Neuronal stem cell (in vitro differentiated cells): ENCODE measurements around the gene PDIA5.

Experiments
- DNase-seq: peaks from one replicate; pipeline ENCODE4 v3.0.0-alpha.2; 2013; ENCODE audit warnings: low spot score
- H2AFZ ChIP-seq: one replicate; pipeline ENCODE4 v1.6.1; 2013; ENCODE audit warnings: mild to moderate bottlenecking, low read length, inconsistent platforms
- H2AK5ac ChIP-seq: 2 replicates; pipeline ENCODE4 v1.6.1; 2013; ENCODE audit warnings: low read depth, mild to moderate bottlenecking, inconsistent platforms, low read length, moderate library complexity, mixed read lengths
- H2BK120ac ChIP-seq: 2 replicates; pipeline ENCODE4 v1.6.1; 2013; ENCODE audit warnings: low read depth, mild to moderate bottlenecking, inconsistent platforms, low read length, moderate library complexity, mixed read lengths
- H2BK12ac ChIP-seq: one replicate; pipeline ENCODE4 v1.6.1; 2013; ENCODE audit warnings: low read length, inconsistent platforms
- H2BK15ac ChIP-seq: 2 replicates; pipeline ENCODE4 v1.6.1; 2013; ENCODE audit warnings: mild to moderate bottlenecking, low read length, inconsistent platforms, mixed read lengths
- H2BK5ac ChIP-seq: one replicate; pipeline ENCODE4 v1.6.1; 2013; ENCODE audit warnings: inconsistent platforms, mild to moderate bottlenecking, low read length, moderate library complexity
- H3K14ac ChIP-seq: one replicate; pipeline ENCODE4 v1.6.1; 2013; ENCODE audit warnings: low read length, inconsistent platforms
- H3K18ac ChIP-seq: 2 replicates; pipeline ENCODE4 v1.6.1; 2013; ENCODE audit warnings: low read length, inconsistent platforms
- H3K23ac ChIP-seq: 2 replicates; pipeline ENCODE4 v1.6.1; 2013; ENCODE audit warnings: low read depth, mild to moderate bottlenecking, mixed read lengths, low read length, inconsistent platforms; ENCODE audit not compliant: poor library complexity
- H3K27ac ChIP-seq: replicated peaks from 3 replicates; pipeline ENCODE4 v1.5.1; 2013; ENCODE audit warnings: low read length, inconsistent platforms
- H3K27me3 ChIP-seq, 3 experiments: 2 replicates each; pipeline ENCODE4 v1.6.1; 2013; ENCODE audit warnings: low read length in 3 of 3, mild to moderate bottlenecking in 2 of 3, inconsistent platforms in 1 of 3, low read depth in 1 of 3, mixed read lengths in 1 of 3, moderate library complexity in 1 of 3; ENCODE audit not compliant: control insufficient read depth in 3 of 3, insufficient read depth in 3 of 3
- H3K36me3 ChIP-seq, 2 donors: replicated peaks in 1 of 2; 2 replicates each; pipeline ENCODE4 v1.6.1; 2013; ENCODE audit warnings: low read length in 2 of 2; ENCODE audit not compliant: control insufficient read depth in 2 of 2, insufficient read depth in 2 of 2
- H3K4ac ChIP-seq: 2 replicates; pipeline ENCODE4 v1.6.1; 2013; ENCODE audit warnings: inconsistent platforms, mild to moderate bottlenecking, low read length, moderate library complexity
- H3K4me1 ChIP-seq, 2 donors: 1 replicate in 1 of 2; 2 replicates in 1 of 2; pipeline ENCODE4 v1.6.1; 2013; ENCODE audit warnings: low read length in 2 of 2, low read depth in 1 of 2; ENCODE audit not compliant: control insufficient read depth in 2 of 2, insufficient read depth in 1 of 2
- H3K4me2 ChIP-seq: one replicate; pipeline ENCODE4 v1.6.1; 2013; ENCODE audit warnings: mild to moderate bottlenecking, low read length, inconsistent platforms; ENCODE audit not compliant: insufficient read depth, poor library complexity, severe bottlenecking
- H3K4me3 ChIP-seq, 2 donors: 2 replicates each; pipeline ENCODE4 v1.5.1; 2013; ENCODE audit warnings: low read length in 2 of 2, mild to moderate bottlenecking in 2 of 2, inconsistent platforms in 1 of 2, moderate library complexity in 1 of 2
- H3K79me1 ChIP-seq: one replicate; pipeline ENCODE4 v1.6.1; 2013; ENCODE audit warnings: low read depth, mild to moderate bottlenecking, inconsistent platforms, low read length, moderate library complexity
- H3K9ac ChIP-seq: one replicate; pipeline ENCODE4 v1.6.1; 2013; ENCODE audit warnings: mild to moderate bottlenecking, low read depth, low read length, inconsistent platforms; ENCODE audit not compliant: poor library complexity
- H3K9me3 ChIP-seq, 2 donors: replicated peaks in 1 of 2; 2 replicates each; pipeline versions ENCODE3 to v1.6.1; 2013; ENCODE audit warnings: low read length in 2 of 2, mild to moderate bottlenecking in 2 of 2, inconsistent platforms in 1 of 2, low read depth in 1 of 2, mixed read lengths in 1 of 2, moderate library complexity in 1 of 2; ENCODE audit not compliant: control insufficient read depth in 2 of 2, insufficient read depth in 1 of 2
- H4K8ac ChIP-seq: one replicate; pipeline ENCODE4 v1.6.1; 2013; ENCODE audit warnings: low read depth, mild to moderate bottlenecking, inconsistent platforms, low read length, moderate library complexity
- H4K91ac ChIP-seq: one replicate; pipeline ENCODE4 v1.6.1; 2013; ENCODE audit warnings: low read length, low read depth, mild to moderate bottlenecking, inconsistent platforms; ENCODE audit not compliant: poor library complexity
- WGBS, 2 donors: extraction: QIAGEN DNeasy Blood & Tissue Kit; methylation state at CpG; one replicate each; pipeline ENCODE4 v1.1.7; 2013; ENCODE audit warnings: missing lambda C conversion rate in 2 of 2, mixed read lengths in 1 of 2; ENCODE audit not compliant: insufficient read length in 2 of 2, insufficient replicate concordance in 1 of 2; ENCODE audit errors: extremely low coverage in 2 of 2; 5-methylcytosine and 5-hydroxymethylcytosine counted together

The PDIA5 gene

DNA sequence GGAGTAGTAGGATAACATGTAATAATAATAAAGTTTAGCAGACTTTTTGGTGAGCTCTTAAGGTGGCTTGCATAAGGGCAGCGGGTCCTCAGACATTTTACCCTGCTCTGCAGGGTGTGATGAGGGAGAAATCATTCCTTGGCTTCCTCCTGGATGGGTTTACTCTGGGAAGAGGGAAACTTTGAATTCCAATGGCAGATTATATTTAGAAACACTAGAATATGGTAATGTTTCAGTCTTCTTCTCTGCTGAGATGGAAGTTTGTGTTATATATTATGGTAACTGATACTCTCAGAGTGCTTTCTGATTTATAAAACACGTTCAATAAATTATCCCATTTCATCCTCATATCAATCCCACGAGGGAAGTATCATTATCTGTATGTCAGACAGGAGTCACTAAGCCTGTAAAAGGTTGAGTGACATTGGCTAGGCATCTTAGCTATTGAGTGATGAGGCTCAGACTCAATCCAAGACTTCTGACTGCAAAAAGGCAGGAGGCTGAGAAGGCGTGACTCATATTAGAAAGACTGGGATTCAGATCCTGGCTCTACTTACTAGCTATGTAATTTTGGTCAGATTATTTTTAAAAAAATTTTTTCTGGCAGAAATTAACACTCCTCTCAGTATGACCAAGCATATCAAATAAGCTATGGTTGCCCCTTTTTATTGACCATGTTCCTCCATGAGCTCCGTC, 19.3 kb downstream of the PDIA5 start:
- H3K4ac ChIP-seq = no peak overlapping the region
- H4K8ac ChIP-seq = no peak overlapping the region
- no CpG with 5 or more reads among the region's 5 CpGs for WGBS, 2 donors
- no peak overlapping the region for H2BK15ac ChIP-seq
- peaks cover 43 to 69% of the 10 kb centered on the region in 2 donors for H3K4me1 ChIP-seq
- no peaks in the 10 kb centered on the region for H3K27me3 ChIP-seq
- no peak overlapping the region for H2BK5ac ChIP-seq
- H3K27ac ChIP-seq = no peak overlapping the region
- H3K4me3 ChIP-seq = no peak overlapping the region
- H3K14ac ChIP-seq = no peak overlapping the region
- no peak overlapping the region for H4K91ac ChIP-seq
- H3K9me3 ChIP-seq = no peaks in the 10 kb centered on the region
- H2AFZ ChIP-seq = no peak overlapping the region
- H3K9ac ChIP-seq = no peak overlapping the region
- H3K18ac ChIP-seq = no peak overlapping the region
- no peak overlapping the region for H2BK12ac ChIP-seq
- peaks cover 0 to 9% of the 10 kb centered on the region in 2 donors for H3K36me3 ChIP-seq
- H3K4me2 ChIP-seq = no peak overlapping the region
- H3K79me1 ChIP-seq = no peaks in the 10 kb centered on the region
- no peak overlapping the region for H2AK5ac ChIP-seq
- DNase-seq = no peak
- H2BK120ac ChIP-seq = no peak overlapping the region
- no peak overlapping the region for H3K23ac ChIP-seq

DNA sequence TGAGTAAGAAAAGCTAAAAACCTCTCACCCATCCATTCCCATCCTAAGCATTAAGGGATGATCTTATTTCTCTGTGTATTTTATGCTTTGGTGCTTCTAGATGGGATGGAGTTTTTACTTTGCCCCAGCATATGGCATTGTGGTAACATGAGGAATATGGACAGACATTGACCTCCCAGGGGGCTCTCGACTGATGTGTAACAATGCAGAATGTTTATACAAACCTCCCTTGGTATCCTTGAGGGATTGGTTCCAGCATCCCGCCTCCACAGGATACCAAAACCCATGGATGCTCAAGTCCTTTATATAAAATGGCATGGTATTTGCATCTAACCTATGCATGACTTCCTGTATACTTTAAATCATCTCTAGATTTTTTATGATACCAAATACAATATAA, 21.6 kb downstream of the PDIA5 start:
- Histone ChIP-seq H3K4me2 (no peak overlapping the region), H3K14ac (no peak overlapping the region), H2AFZ (no peak overlapping the region), H3K9ac (no peak overlapping the region), H3K27me3 (no peaks in the 10 kb centered on the region), H2AK5ac (no peak overlapping the region), H3K18ac (no peak overlapping the region), H3K36me3 (peaks cover 0 to 27% of the 10 kb centered on the region in 2 donors), H2BK15ac (no peak overlapping the region), H3K27ac (no peak overlapping the region), H2BK5ac (no peak overlapping the region), H3K9me3 (no peaks in the 10 kb centered on the region), H3K4me1 (peaks cover 42 to 64% of the 10 kb centered on the region in 2 donors), H3K4me3 (no peak overlapping the region), H3K23ac (no peak overlapping the region), H2BK120ac (no peak overlapping the region), H4K91ac (no peak overlapping the region), H3K4ac (no peak overlapping the region), H4K8ac (no peak overlapping the region), H3K79me1 (no peaks in the 10 kb centered on the region), H2BK12ac (no peak overlapping the region)
- no peak for DNase-seq
- WGBS, 2 donors = no CpG with 5 or more reads among the region's 2 CpGs

DNA sequence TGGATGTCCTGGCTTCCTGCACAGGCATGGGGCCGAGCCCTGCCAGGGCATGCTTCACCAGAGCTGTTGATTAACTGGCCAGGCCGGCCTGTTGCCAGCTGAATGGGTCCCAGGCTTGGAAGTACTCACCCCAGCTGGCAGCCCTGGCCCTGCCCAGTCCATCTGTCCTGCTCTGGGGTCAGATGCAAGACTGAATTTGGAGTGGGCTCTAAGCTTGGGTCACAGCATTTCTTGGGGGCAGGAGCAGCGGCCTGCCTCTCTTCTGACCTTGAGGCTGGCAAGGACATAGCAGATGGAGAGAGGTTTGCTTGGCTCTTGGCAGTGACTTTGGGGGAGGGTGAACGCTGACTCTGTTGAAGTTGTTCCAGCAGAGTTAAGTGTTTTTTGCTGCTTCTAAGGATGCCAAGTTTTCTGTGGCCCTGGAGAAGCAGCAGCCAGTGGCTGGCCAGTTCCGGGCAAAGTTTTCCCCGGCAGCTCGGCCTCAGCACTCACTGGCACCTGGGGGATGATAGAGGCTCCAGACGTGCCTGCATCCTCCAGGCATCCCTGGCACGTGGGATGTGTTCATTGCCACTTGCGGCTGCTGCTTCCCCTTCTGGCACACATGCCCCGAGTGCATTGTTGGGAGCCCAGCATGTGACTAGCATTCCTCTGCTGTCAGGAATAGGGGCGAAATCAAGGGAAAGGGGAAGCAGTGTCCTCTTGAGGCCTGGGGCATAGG, 22.9 kb downstream of the PDIA5 start:
- DNase-seq = no peak
- Histone ChIP-seq H3K4me1 (peaks cover 31 to 50% of the 10 kb centered on the region in 2 donors), H2BK12ac (peak overlapping the region; percentile 86), H3K79me1 (no peaks in the 10 kb centered on the region), H3K27me3 (no peaks in the 10 kb centered on the region), H3K9ac (no peak overlapping the region), H2BK5ac (peak overlapping the region; percentile 57), H2BK15ac (peak overlapping the region; percentile 23), H3K4me2 (no peak overlapping the region), H2AFZ (no peak overlapping the region), H2AK5ac (no peak overlapping the region), H2BK120ac (no peak overlapping the region), H3K9me3 (no peaks in the 10 kb centered on the region), H4K8ac (no peak overlapping the region), H3K18ac (peak overlapping the region; percentile 76), H3K36me3 (peaks cover 0 to 41% of the 10 kb centered on the region in 2 donors), H3K23ac (no peak overlapping the region), H3K4me3 (no peak overlapping the region), H3K27ac (no peak overlapping the region), H4K91ac (no peak overlapping the region), H3K4ac (peak overlapping the region; percentile 53), H3K14ac (no peak overlapping the region)
- WGBS, 2 donors = no CpG with 5 or more reads among the region's 12 CpGs

DNA sequence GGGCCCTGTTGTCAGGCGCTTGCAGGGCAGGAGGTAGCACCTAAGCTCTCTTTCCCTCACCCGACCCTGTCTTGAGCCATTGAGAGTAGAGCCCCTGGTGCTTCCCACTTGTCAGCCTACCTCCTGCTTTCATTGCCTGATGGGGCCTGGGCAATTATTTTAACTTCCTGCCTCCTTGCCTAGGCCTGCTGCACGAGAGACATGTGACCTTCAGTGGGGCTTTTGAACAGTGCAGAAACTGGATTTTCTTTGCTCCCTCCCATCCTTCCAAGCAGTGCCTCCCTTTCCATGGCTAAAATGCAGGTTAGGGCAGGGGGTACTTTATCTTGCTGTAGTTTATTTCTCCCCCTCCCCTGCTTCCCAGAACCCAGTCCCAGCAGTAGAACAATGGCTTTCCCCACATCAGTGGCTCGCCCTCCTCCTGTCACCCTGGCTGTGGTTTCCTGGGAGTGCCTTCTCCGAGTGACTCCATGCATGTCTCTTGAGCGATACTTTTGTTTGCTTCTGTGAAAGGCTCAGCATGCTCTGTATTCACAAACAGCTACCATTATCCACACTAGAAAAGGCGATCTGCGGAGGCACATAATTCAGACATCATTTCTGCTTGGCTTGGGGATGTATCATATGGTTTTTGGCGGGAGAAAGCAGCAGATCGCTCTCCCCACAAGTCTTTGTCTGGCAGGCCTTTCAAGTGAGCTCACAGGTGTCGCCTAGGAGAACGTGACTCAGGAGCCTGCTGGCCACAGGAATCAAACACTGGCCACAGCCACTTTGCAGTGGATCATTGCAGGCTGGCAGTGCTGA, 24.1 kb downstream of the PDIA5 start:
- Histone ChIP-seq H3K4me2 (no peak overlapping the region), H3K18ac (peak overlapping the region; percentile 82), H3K27me3 (no peaks in the 10 kb centered on the region), H3K4me3 (no peak overlapping the region), H4K91ac (no peak overlapping the region), H2BK120ac (no peak overlapping the region), H2BK5ac (no peak overlapping the region), H2BK15ac (peak overlapping the region; percentile 11), H2AFZ (peak overlapping the region; percentile 13), H3K36me3 (peaks cover 0 to 50% of the 10 kb centered on the region in 2 donors), H3K14ac (no peak overlapping the region), H3K27ac (peak overlapping the region; percentile 75), H3K9me3 (no peaks in the 10 kb centered on the region), H3K9ac (no peak overlapping the region), H3K23ac (no peak overlapping the region), H2AK5ac (peak overlapping the region; percentile 7), H3K79me1 (no peaks in the 10 kb centered on the region), H4K8ac (no peak overlapping the region), H2BK12ac (no peak overlapping the region), H3K4ac (no peak overlapping the region), H3K4me1 (peaks cover 23 to 41% of the 10 kb centered on the region in 2 donors)
- WGBS, 2 donors = no CpG with 5 or more reads among the region's 12 CpGs
- DNase-seq = peak; percentile 39
